BJ (cell line): Measurements from ENCODE around the gene UBE2L3. TPM values are rescaled to one million over a fixed set of nuclear protein-coding genes. Genes with fewer than 3 reads are reported as not detected.

ENCODE experiments used
- CTCF ChIA-PET: fragments of 350-600 bp; formaldehyde crosslinking; extraction: SDS; loops from one replicate; lab custom pipeline; 2021; ENCODE audit warnings: antibody characterized with exemption, inconsistent platforms; lab: Yijun Ruan, JAX
- POLR2A ChIA-PET: fragments of 300-600 bp; sonication (Branson Sonifier 250); formaldehyde crosslinking; extraction: SDS; loops from one replicate; lab custom pipeline; 2021; ENCODE audit warnings: antibody characterized with exemption; lab: Charles Lee
- DNase-seq: peaks from one replicate; pipeline ENCODE4 v3.0.0-alpha.2; 2011; ENCODE audit warnings: low read depth
- H3K27me3 ChIP-seq: 2 replicates; pipeline ENCODE4 v1.6.0; 2011; ENCODE audit warnings: low read length; ENCODE audit not compliant: control insufficient read depth, insufficient read depth
- H3K36me3 ChIP-seq: 2 replicates; pipeline ENCODE4 v1.5.1; 2011; ENCODE audit warnings: low read length; ENCODE audit not compliant: control insufficient read depth, insufficient read depth
- H3K4me3 ChIP-seq: 2 replicates; pipeline ENCODE4 v1.5.1; 2011; ENCODE audit warnings: low read depth, mild to moderate bottlenecking, control low read depth, low read length
- polyA plus RNA-seq: library from polyadenylated mRNA; depleted of rRNA; stranded (reverse); fragments of >200 nt; gene quantifications from 2 replicates; pipeline ENCODE4 v1.2.3, GENCODE V29; 2011
- TF ChIP-seq, protein P1 (sequence below): IDR thresholded peaks from 2 replicates; pipeline ENCODE4 v1.5.1; 2011; ENCODE audit warnings: low read depth, mild to moderate bottlenecking, control low read depth, inconsistent platforms, low read length, moderate library complexity; ENCODE audit not compliant: insufficient read depth

UBE2L3 gene
- polyA plus RNA-seq, 1 experiment = 47.3 TPM

GRCh38 chr22:21621025-21621424, 53.5 kb downstream of the UBE2L3 start:
- TF ChIP-seq, protein P1, sequence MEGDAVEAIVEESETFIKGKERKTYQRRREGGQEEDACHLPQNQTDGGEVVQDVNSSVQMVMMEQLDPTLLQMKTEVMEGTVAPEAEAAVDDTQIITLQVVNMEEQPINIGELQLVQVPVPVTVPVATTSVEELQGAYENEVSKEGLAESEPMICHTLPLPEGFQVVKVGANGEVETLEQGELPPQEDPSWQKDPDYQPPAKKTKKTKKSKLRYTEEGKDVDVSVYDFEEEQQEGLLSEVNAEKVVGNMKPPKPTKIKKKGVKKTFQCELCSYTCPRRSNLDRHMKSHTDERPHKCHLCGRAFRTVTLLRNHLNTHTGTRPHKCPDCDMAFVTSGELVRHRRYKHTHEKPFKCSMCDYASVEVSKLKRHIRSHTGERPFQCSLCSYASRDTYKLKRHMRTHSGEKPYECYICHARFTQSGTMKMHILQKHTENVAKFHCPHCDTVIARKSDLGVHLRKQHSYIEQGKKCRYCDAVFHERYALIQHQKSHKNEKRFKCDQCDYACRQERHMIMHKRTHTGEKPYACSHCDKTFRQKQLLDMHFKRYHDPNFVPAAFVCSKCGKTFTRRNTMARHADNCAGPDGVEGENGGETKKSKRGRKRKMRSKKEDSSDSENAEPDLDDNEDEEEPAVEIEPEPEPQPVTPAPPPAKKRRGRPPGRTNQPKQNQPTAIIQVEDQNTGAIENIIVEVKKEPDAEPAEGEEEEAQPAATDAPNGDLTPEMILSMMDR = no peak
- DNase-seq = no peak
- Histone ChIP-seq H3K4me3 (no peak overlapping the region), H3K27me3 (no peaks in the 10 kb centered on the region), H3K36me3 (peaks cover 4% of the 10 kb centered on the region)
- CTCF ChIA-PET = interaction anchor here (1.1 kb wide), 1 partner anchor 15 kb away, joined by 3 read pairs; no protein-coding TSS in a partner anchor
- POLR2A ChIA-PET = no interaction called here

DNA sequence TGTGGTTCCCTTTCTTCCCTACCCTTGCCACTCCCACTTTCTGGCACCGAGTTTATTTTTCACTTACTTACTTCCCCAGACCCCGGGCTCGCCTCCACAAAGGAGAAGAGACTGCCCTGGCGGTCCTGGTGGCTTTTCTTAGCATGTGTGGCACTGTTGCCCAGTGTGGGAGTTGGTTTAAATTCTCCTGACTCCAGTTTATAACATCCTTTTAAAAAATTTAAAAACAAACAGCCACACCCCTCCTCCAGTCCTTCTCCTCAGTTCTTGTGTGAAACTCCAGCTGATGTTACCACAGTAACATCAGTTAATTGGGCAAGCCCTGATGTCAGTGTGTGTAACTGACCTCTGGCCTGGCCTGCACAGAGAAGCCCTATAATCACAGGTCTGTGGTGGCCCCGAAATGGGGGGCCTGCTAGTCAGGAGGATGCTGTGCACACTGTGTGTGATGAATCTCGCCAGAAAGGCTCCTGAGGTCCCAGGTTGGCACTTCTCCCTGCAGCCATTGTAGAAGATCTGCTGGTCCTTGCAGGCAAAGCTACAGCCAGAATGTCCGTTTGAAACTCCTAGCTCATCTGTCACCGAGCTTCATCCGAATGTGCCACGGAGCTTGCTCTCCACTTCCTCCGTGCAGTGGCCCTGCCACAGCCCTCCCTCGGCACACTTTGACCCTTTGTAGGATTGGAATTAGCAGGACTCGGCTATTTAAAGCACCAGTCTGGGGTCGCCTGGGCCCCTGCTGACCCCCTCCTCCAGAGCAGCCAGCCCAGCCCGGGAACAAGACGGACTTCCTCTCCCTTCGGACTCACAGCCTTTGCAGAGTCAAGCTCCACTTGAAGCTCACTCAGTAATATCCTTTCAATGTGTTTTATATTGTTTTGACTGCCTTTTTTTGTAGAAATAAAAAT, 54.8 kb downstream of the UBE2L3 start:
- TF ChIP-seq, protein P1 = no peak
- POLR2A ChIA-PET = no interaction called here
- Histone ChIP-seq H3K27me3 (no peaks in the 10 kb centered on the region), H3K4me3 (no peak overlapping the region), H3K36me3 (peaks cover 4% of the 10 kb centered on the region)
- CTCF ChIA-PET = interaction anchor here (0.8 to 1.9 kb wide), 4 partner anchors 9 to 25 kb away, joined by 3 to 6 read pairs (median 3); no protein-coding TSS in a partner anchor
- DNase-seq = no peak

- ChIA-PET CTCF (interaction anchor here (0.6 to 1.9 kb wide), 5 partner anchors 9 to 43 kb away, joined by 3 to 6 read pairs (median 3); no protein-coding TSS in a partner anchor), POLR2A (no interaction called here)
- no peak for DNase-seq
- Histone ChIP-seq H3K36me3 (peaks cover 5% of the 10 kb centered on the region), H3K27me3 (no peaks in the 10 kb centered on the region), H3K4me3 (no peak overlapping the region)
- TF ChIP-seq, protein P1 = no peak
These were observed 55.6 kb downstream of the UBE2L3 start for GRCh38 chr22:21622919-21623647.

DNA sequence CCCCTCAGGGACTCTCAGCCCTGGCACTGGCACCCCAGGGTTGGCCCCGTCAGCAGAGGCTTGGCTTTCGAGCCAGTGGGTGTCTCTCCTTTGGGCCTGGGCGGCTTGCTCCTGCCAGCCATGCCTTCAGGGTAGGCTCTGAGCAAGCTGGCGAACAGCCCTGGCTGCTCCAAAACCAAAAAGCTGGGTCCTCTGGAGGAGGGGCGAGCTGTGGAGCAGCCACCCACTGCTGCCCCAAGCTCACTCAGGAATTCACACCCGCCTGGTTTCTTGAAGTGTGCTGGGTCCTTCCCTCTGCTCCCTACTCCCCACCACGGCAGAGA, 56.1 kb downstream of the UBE2L3 start:
- Histone ChIP-seq H3K4me3 (no peak overlapping the region), H3K27me3 (no peaks in the 10 kb centered on the region), H3K36me3 (peaks cover 7% of the 10 kb centered on the region)
- CTCF ChIA-PET = interaction anchor here (0.6 to 1.9 kb wide), 4 partner anchors 10 to 44 kb away, joined by 3 to 6 read pairs (median 4); no protein-coding TSS in a partner anchor
- TF ChIP-seq, protein P1 = no peak
- DNase-seq = no peak
- POLR2A ChIA-PET = no interaction called here
